Esophagus muscularis mucosa (tissue), 4 donors: ENCODE results near the gene EDEM3. TPM values are rescaled to one million over a fixed set of nuclear protein-coding genes. Genes with fewer than 3 reads are reported as not detected.

ENCODE experiments used
- DNase-seq: peaks from one replicate; pipeline ENCODE4 v3.0.0-alpha.2; 2017; ENCODE audit errors: extremely low spot score
- H3K27ac ChIP-seq, 4 donors: fragments of 200-600 bp; sonication (generic); replicated peaks in 1 of 4; 1 replicate in 3 of 4; 2 replicates in 1 of 4; pipeline ENCODE4 v1.5.1; 2016 to 2019; ENCODE audit warnings: mild to moderate bottlenecking in 1 of 4
- H3K27me3 ChIP-seq, 4 donors: fragments of 200-600 bp; sonication (generic); one replicate each; pipeline versions ENCODE4 v1.5.1 to v1.6.0; 2016 to 2019
- H3K36me3 ChIP-seq, 4 donors: fragments of 200-600 bp; sonication (generic); one replicate each; pipeline ENCODE4 v1.5.1; 2016 to 2019
- H3K4me1 ChIP-seq, 4 donors: fragments of 200-600 bp; sonication (generic); one replicate each; pipeline ENCODE4 v1.5.1; 2016 to 2019
- H3K4me3 ChIP-seq, 4 donors: fragments of 200-600 bp; sonication (generic); 1 replicate in 2 of 4; 2 replicates in 2 of 4; pipeline ENCODE4 v1.5.1; 2016 to 2019; ENCODE audit warnings: mild to moderate bottlenecking in 4 of 4, moderate library complexity in 1 of 4
- H3K9me3 ChIP-seq, 4 donors: fragments of 200-600 bp; sonication (generic); 1 replicate in 3 of 4; 2 replicates in 1 of 4; pipeline ENCODE4 v1.5.1; 2016 to 2019
- EP300 ChIP-seq: sonication (generic); formaldehyde crosslinking; IDR thresholded peaks from one replicate; pipeline ENCODE4 v1.6.1; 2017; ENCODE audit warnings: antibody characterized with exemption
- POLR2A ChIP-seq: fragments of 450-650 bp; IDR thresholded peaks from one replicate; pipeline ENCODE4 v1.6.1; 2017; ENCODE audit warnings: antibody characterized with exemption, moderate library complexity, mild to moderate bottlenecking, low read depth
- POLR2AphosphoS5 ChIP-seq, 2 donors: sonication (generic); formaldehyde crosslinking; IDR thresholded peaks; one replicate each; pipeline ENCODE4 v1.6.1; 2017; ENCODE audit warnings: antibody characterized with exemption in 2 of 2
- WGBS: methylation state at CpG from one replicate; pipeline ENCODE4 v1.1.5; 2018; 5-methylcytosine and 5-hydroxymethylcytosine counted together
- intact Hi-C: fragments of 100-400 bp; cut with DNase I; formaldehyde crosslinking; loops from one replicate; pipeline ENCODE4 v1.15.1; 2023
- total RNA-seq, 4 donors: library from RNA; depleted of rRNA; stranded (reverse); fragments of >200 nt; gene quantifications; one replicate each; pipeline versions ENCODE4 v1.1.0 to v1.2.1, GENCODE V29; 2016
- TF ChIP-seq, protein P1 (sequence below), 3 experiments: fragments of 200-600 bp in 2 of 3; fragments of 450-650 bp in 1 of 3; sonication (generic) in 2 of 3; IDR thresholded peaks; one replicate each; pipeline ENCODE4 v1.5.1; 2017 to 2019; ENCODE audit warnings: antibody characterized with exemption in 3 of 3, mild to moderate bottlenecking in 2 of 3, moderate library complexity in 1 of 3

Gene EDEM3
- total RNA-seq, 4 donors from 2014 or later = 28.7 to 36.1 (median 29.4) TPM

DNA sequence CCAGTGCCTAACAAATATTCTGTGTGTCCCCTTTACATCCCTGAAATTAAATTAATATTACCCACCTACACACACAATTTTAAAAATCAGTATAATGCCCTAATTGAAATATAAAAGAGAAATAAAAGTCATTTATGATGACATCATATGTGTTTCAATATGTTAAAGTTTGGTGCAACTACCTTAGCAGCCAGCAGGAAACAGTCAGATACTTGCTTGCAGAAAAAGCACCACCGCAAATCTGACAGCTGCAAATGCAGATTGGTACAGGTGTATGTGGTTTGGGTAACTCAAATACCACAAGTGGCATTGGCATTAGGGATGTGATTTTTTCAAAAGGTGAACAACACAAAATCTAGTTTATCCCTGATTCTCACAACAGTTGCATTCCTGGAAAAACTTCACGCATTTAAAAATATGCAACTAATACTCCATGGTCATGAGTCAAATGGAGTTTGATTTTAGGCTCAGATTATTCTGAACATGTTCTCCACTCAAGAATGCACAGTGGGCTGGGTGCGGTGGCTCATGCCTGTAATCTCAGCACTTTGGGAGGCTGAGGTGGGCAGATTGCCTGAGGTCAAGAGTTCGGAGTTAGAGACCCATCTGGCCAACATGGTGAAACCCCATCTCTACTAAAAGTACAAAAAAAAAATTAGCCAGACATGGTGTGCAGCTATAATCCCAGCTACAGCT lies 106.3 kb downstream of the EDEM3 start:
- Histone ChIP-seq H3K27me3 (no peaks in the 10 kb centered on the region), H3K4me1 (peaks cover 14 to 18% (median 17%) of the 10 kb centered on the region in 4 donors), H3K27ac (no peak overlapping the region), H3K36me3 (no peaks in the 10 kb centered on the region), H3K9me3 (no peaks in the 10 kb centered on the region), H3K4me3 (no peak overlapping the region)
- intact Hi-C loops = no loop called here
- peak; percentile 31 for DNase-seq
- no peak for TF ChIP-seq POLR2AphosphoS5 (IDR thresholded peaks at IDR 0.05)
- TF ChIP-seq, protein P1, sequence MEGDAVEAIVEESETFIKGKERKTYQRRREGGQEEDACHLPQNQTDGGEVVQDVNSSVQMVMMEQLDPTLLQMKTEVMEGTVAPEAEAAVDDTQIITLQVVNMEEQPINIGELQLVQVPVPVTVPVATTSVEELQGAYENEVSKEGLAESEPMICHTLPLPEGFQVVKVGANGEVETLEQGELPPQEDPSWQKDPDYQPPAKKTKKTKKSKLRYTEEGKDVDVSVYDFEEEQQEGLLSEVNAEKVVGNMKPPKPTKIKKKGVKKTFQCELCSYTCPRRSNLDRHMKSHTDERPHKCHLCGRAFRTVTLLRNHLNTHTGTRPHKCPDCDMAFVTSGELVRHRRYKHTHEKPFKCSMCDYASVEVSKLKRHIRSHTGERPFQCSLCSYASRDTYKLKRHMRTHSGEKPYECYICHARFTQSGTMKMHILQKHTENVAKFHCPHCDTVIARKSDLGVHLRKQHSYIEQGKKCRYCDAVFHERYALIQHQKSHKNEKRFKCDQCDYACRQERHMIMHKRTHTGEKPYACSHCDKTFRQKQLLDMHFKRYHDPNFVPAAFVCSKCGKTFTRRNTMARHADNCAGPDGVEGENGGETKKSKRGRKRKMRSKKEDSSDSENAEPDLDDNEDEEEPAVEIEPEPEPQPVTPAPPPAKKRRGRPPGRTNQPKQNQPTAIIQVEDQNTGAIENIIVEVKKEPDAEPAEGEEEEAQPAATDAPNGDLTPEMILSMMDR (IDR thresholded peaks at IDR 0.05) = no peak
- TF ChIP-seq POLR2A = no peak
- TF ChIP-seq EP300 = no peak
- 91% methylated on average over 4 of the region's 4 CpGs for WGBS

DNA sequence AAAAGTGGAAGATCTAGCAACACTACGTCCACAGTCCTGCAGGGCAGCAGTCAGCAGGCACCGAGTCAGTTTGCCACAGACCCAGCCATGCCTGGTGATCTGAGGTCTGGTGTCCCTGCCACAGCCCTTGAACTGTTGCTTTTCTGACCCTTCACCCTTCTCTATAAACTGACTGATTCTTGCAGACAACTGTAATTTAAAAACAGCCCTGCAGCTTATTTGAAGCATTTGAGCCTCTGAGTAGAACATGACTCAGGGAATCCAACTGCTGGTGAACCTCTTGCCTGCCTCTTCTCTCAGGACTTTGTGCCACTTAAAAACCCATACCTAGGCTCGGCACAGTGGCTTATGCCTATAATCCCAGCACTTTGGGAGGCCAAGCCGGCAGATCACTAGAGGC lies 107.2 kb downstream of the EDEM3 start:
- intact Hi-C loops = no loop called here
- Histone ChIP-seq H3K27ac (no peak overlapping the region), H3K9me3 (no peaks in the 10 kb centered on the region)

DNA sequence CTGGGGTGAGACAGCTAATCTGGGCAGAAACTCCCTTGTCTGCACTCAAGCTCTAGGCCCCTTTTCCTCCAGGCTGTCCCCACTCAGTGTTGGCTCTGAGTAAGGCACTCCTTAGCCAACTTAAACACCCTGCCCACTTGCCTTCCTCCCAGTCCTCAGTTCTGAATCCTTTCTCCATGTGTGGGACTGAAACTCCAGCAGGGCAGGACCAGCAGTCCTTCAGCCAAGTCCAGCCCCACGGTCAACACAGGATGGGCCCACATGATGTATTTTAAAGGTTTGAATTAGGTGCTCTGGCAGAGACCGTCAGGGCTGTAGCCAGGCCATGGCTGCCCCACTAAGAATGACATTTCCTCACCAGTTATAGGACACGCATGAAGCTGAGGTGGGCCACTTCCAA lies 107.8 kb downstream of the EDEM3 start:
- no peak for TF ChIP-seq POLR2A
- TF ChIP-seq EP300 = no peak
- no peak for TF ChIP-seq POLR2AphosphoS5 (IDR thresholded peaks at IDR 0.05)
- TF ChIP-seq, protein P1 (IDR thresholded peaks at IDR 0.05) = no peak
- peak; percentile 84 for DNase-seq
- H3K9me3 ChIP-seq = no peaks in the 10 kb centered on the region
- no peak overlapping the region for H3K27ac ChIP-seq
- no peaks in the 10 kb centered on the region for H3K36me3 ChIP-seq
- peaks cover 14 to 20% (median 18%) of the 10 kb centered on the region in 4 donors for H3K4me1 ChIP-seq
- H3K4me3 ChIP-seq = no peak overlapping the region
- intact Hi-C loops = no loop called here
- no peaks in the 10 kb centered on the region for H3K27me3 ChIP-seq
- 100% methylated on average over 3 of the region's 3 CpGs for WGBS

More for the DNA sequence above, 107.2 kb downstream of the EDEM3 start:
- WGBS = 93% methylated on average over 2 of the region's 4 CpGs
- Histone ChIP-seq H3K4me1 (peaks cover 14 to 18% (median 17%) of the 10 kb centered on the region in 4 donors), H3K36me3 (no peaks in the 10 kb centered on the region), H3K4me3 (no peak overlapping the region), H3K27me3 (no peaks in the 10 kb centered on the region)
- TF ChIP-seq, protein P1 (IDR thresholded peaks at IDR 0.05) = no peak
- TF ChIP-seq POLR2A (no peak), POLR2AphosphoS5 (IDR thresholded peaks at IDR 0.05) (no peak), EP300 (no peak)
- DNase-seq = peak; percentile 70

DNA sequence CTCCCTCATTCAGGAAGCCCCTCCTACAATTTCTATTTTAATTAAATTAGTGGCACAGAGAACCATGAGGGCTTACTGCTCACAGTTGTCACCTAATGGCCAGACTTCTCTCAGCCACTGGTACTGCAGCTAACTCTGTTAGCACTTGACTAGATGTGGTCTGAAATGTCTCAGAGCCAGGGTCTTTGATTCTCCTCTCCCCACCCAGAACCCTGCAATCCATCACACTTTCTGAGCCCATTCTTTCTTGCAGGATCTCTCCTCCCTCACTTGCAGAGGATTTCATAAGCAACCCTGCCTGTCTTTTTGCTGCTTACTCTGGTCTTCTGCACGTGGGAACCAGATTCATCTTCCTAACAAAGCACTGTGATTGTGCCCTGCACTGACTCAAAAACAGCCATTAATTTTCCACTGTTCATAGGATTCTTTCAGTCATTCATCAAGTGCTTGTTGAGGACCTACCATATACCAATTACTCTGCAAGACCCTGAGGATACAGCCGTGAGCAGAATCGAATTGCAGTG lies 108.4 kb downstream of the EDEM3 start:
- no peak for TF ChIP-seq EP300
- H3K9me3 ChIP-seq = no peaks in the 10 kb centered on the region
- intact Hi-C loops = no loop called here
- H3K4me3 ChIP-seq = no peak overlapping the region
- DNase-seq = peak; percentile 34
- H3K27ac ChIP-seq = no peak overlapping the region
- H3K27me3 ChIP-seq = no peaks in the 10 kb centered on the region
- WGBS = 75% methylated on average over 3 of the region's 3 CpGs
- H3K36me3 ChIP-seq = no peaks in the 10 kb centered on the region
- H3K4me1 ChIP-seq = peaks cover 14 to 23% (median 18%) of the 10 kb centered on the region in 4 donors

DNA sequence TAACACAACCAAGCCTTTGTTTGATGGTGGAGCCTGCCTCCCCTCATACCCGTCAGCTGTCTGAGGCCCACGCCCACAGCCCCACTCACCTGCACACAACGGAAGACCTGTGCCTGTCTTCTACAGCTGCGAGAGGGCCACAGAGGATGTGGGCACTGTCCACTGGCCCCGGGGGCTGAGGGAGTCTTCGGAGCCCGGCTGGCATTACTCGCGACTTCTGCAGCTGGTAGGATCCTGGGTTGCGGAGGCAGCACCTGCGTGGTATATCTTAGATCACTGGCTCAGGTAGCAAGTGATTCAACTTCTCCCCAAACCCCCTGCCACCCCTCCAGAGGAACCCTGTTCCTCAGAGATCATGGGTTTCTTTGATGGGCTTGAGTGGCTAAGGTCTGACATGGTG lies 109.9 kb downstream of the EDEM3 start:
- TF ChIP-seq, protein P1 (IDR thresholded peaks at IDR 0.05) = no peak
- TF ChIP-seq EP300 (no peak), POLR2AphosphoS5 (IDR thresholded peaks at IDR 0.05) (no peak), POLR2A (no peak)
- no peaks in the 10 kb centered on the region for H3K27me3 ChIP-seq
- DNase-seq = peak; percentile 86
- H3K4me3 ChIP-seq = no peak overlapping the region
- H3K9me3 ChIP-seq = no peaks in the 10 kb centered on the region
- 96% methylated on average over 8 of the region's 11 CpGs for WGBS
- intact Hi-C loops = no loop called here
- peaks cover 11 to 21% (median 19%) of the 10 kb centered on the region in 4 donors for H3K4me1 ChIP-seq
- no peaks in the 10 kb centered on the region for H3K36me3 ChIP-seq
- no peak overlapping the region for H3K27ac ChIP-seq
